H1 (cell line): ENCODE results near the gene KRT76. TPM values are rescaled to one million over a fixed set of nuclear protein-coding genes. Genes with fewer than 3 reads are reported as not detected.

Source experiments
- CTCF ChIA-PET: fragments of 300-600 bp; sonication (Branson Sonifier 250); formaldehyde crosslinking; loops from one replicate; lab custom pipeline; 2021; ENCODE audit not compliant: partially characterized antibody; lab: Charles Lee
- POLR2A ChIA-PET: fragments of 300-600 bp; sonication (Branson Sonifier 250); formaldehyde crosslinking; loops from one replicate; lab custom pipeline; 2021; ENCODE audit warnings: inconsistent platforms; ENCODE audit not compliant: partially characterized antibody; lab: Charles Lee
- DNase-seq, 2 experiments: peaks; one replicate each; pipeline versions ENCODE4 v3.0.0 to v3.0.0-alpha.2; 2010 to 2022; ENCODE audit warnings: low spot score in 2 of 2, low read depth in 1 of 2, mixed read lengths in 1 of 2
- FAIRE-seq: peaks from 2 replicates; lab custom pipeline; 2011; peaks lifted over from hg19 to GRCh38; lab: Jason Lieb, UNC
- H2AFZ ChIP-seq: 2 replicates; pipeline ENCODE4 v1.8.1; 2012; ENCODE audit warnings: low read length, inconsistent platforms
- H2AK5ac ChIP-seq: 2 replicates; pipeline ENCODE4 v1.6.1; 2013; ENCODE audit warnings: low read depth, low read length
- H2BK120ac ChIP-seq: replicated peaks from 2 replicates; pipeline ENCODE3; 2013; ENCODE audit warnings: low read depth, low read length, inconsistent platforms
- H2BK12ac ChIP-seq: 2 replicates; pipeline ENCODE4 v1.6.1; 2013; ENCODE audit warnings: low read depth, low read length
- H2BK15ac ChIP-seq: 2 replicates; pipeline ENCODE4 v1.6.1; 2013; ENCODE audit warnings: low read length
- H2BK20ac ChIP-seq: 2 replicates; pipeline ENCODE4 v1.6.1; 2013; ENCODE audit warnings: low read length
- H2BK5ac ChIP-seq: 2 replicates; pipeline ENCODE4 v1.6.1; 2013; ENCODE audit warnings: low read depth, low read length
- H3K14ac ChIP-seq: 2 replicates; pipeline ENCODE4 v1.6.1; 2013; ENCODE audit warnings: inconsistent platforms; ENCODE audit not compliant: insufficient read length
- H3K18ac ChIP-seq: 2 replicates; pipeline ENCODE4 v1.6.1; 2013; ENCODE audit warnings: low read length; ENCODE audit errors: extremely low read depth
- H3K23ac ChIP-seq: 2 replicates; pipeline ENCODE4 v1.6.1; 2013; ENCODE audit warnings: inconsistent platforms; ENCODE audit not compliant: insufficient read length
- H3K23me2 ChIP-seq: 2 replicates; pipeline ENCODE4 v1.6.1; 2013; ENCODE audit warnings: low read depth, low read length
- H3K27ac ChIP-seq: 2 replicates; pipeline ENCODE4 v1.6.1; 2011; ENCODE audit warnings: low read depth, low read length, inconsistent platforms
- H3K27me3 ChIP-seq, 4 experiments: replicated peaks in 1 of 4; 1 replicate in 1 of 4; 2 replicates in 3 of 4; pipeline versions ENCODE4 v1.6.1 to v1.8.1; 2011 to 2013; ENCODE audit warnings: low read length in 3 of 4, mild to moderate bottlenecking in 3 of 4, inconsistent platforms in 2 of 4, mixed read lengths in 2 of 4, moderate library complexity in 1 of 4; ENCODE audit not compliant: control insufficient read depth in 3 of 4, insufficient read depth in 3 of 4; ENCODE audit errors: extremely low read depth in 1 of 4
- H3K36me3 ChIP-seq, 4 experiments: 2 replicates each; pipeline versions ENCODE4 v1.6.1 to v1.8.1; 2011 to 2013; ENCODE audit warnings: mild to moderate bottlenecking in 4 of 4, low read length in 3 of 4, moderate library complexity in 2 of 4, control low read depth in 1 of 4, inconsistent platforms in 1 of 4; ENCODE audit not compliant: insufficient read depth in 4 of 4, control insufficient read depth in 2 of 4
- H3K4ac ChIP-seq: replicated peaks from 2 replicates; pipeline ENCODE3; 2013; ENCODE audit warnings: low read length, low read depth, mixed read lengths, inconsistent platforms; ENCODE audit not compliant: insufficient read length
- H3K4me1 ChIP-seq, 4 experiments: replicated peaks in 1 of 4; 1 replicate in 1 of 4; 2 replicates in 3 of 4; pipeline versions ENCODE4 v1.6.1 to v1.8.1; 2011 to 2013; ENCODE audit warnings: low read length in 3 of 4, inconsistent platforms in 2 of 4, mixed read lengths in 1 of 4; ENCODE audit not compliant: insufficient read depth in 4 of 4, control insufficient read depth in 3 of 4
- H3K4me2 ChIP-seq, 2 experiments: 2 replicates each; pipeline versions ENCODE4 v1.6.1 to v1.8.1; 2011 to 2013; ENCODE audit warnings: low read depth in 2 of 2, low read length in 2 of 2, control low read depth in 1 of 2, inconsistent platforms in 1 of 2, mild to moderate bottlenecking in 1 of 2; ENCODE audit not compliant: insufficient read depth in 1 of 2
- H3K4me3 ChIP-seq, 4 experiments: fragments of 200-600, 300-600 bp in 1 of 4; sonication (generic), shearing (Covaris generic), sonication (Bioruptor Twin) in 1 of 4; 2 replicates each; pipeline versions ENCODE4 v1.5.1 to v1.8.1; 2011 to 2016; ENCODE audit warnings: low read length in 4 of 4, low read depth in 3 of 4, control low read depth in 2 of 4, inconsistent platforms in 2 of 4, mild to moderate bottlenecking in 2 of 4, mixed read lengths in 1 of 4, moderate library complexity in 1 of 4; ENCODE audit not compliant: insufficient read depth in 2 of 4; ENCODE audit errors: extremely low read depth in 1 of 4
- H3K56ac ChIP-seq: replicated peaks from 2 replicates; pipeline ENCODE3; 2013; ENCODE audit warnings: low read depth, mild to moderate bottlenecking, mixed read lengths, low read length, inconsistent platforms; ENCODE audit not compliant: insufficient read length
- H3K79me1 ChIP-seq: 2 replicates; pipeline ENCODE4 v1.6.1; 2013; ENCODE audit warnings: low read depth, low read length, control low read depth
- H3K79me2 ChIP-seq, 2 experiments: 2 replicates each; pipeline versions ENCODE4 v1.6.1 to v1.8.1; 2012 to 2013; ENCODE audit warnings: low read length in 2 of 2, mild to moderate bottlenecking in 2 of 2, inconsistent platforms in 1 of 2; ENCODE audit not compliant: insufficient read depth in 2 of 2, control insufficient read depth in 1 of 2
- H3K9ac ChIP-seq, 4 experiments: replicated peaks in 1 of 4; 1 replicate in 1 of 4; 2 replicates in 3 of 4; pipeline versions ENCODE4 v1.6.1 to v1.8.1; 2011 to 2013; ENCODE audit warnings: low read depth in 3 of 4, low read length in 3 of 4, control low read depth in 2 of 4, mild to moderate bottlenecking in 2 of 4, moderate library complexity in 2 of 4, inconsistent platforms in 1 of 4; ENCODE audit errors: extremely low read depth in 1 of 4
- H3K9me3 ChIP-seq, 2 experiments: 2 replicates each; pipeline versions ENCODE4 v1.6.1 to v1.8.1; 2012 to 2013; ENCODE audit warnings: mild to moderate bottlenecking in 2 of 2, moderate library complexity in 2 of 2, control low read depth in 1 of 2, inconsistent platforms in 1 of 2, low read depth in 1 of 2, low read length in 1 of 2, mixed read lengths in 1 of 2; ENCODE audit not compliant: insufficient read depth in 2 of 2
- H4K20me1 ChIP-seq, 2 experiments: replicated peaks in 1 of 2; 2 replicates each; pipeline versions ENCODE3 to v1.8.1; 2011 to 2013; ENCODE audit warnings: inconsistent platforms in 2 of 2, low read length in 2 of 2, mild to moderate bottlenecking in 1 of 2; ENCODE audit not compliant: insufficient read depth in 2 of 2, control insufficient read depth in 1 of 2
- H4K5ac ChIP-seq: 2 replicates; pipeline ENCODE4 v1.6.1; 2013; ENCODE audit warnings: low read length, low read depth, mixed read lengths, inconsistent platforms; ENCODE audit not compliant: insufficient read length
- H4K8ac ChIP-seq: 2 replicates; pipeline ENCODE4 v1.8.0; 2013; ENCODE audit warnings: mild to moderate bottlenecking, moderate library complexity, low read length, inconsistent platforms; ENCODE audit not compliant: insufficient read depth; ENCODE audit errors: extremely low read depth
- H4K91ac ChIP-seq: replicated peaks from 2 replicates; pipeline ENCODE3; 2013; ENCODE audit warnings: low read length, mixed read lengths, inconsistent platforms; ENCODE audit not compliant: insufficient read length
- BACH1 ChIP-seq: IDR thresholded peaks from 2 replicates; pipeline ENCODE4 v1.6.1; 2012; ENCODE audit warnings: low read length, improper control_type of control experiment
- EZH2 ChIP-seq: fragments of 200-600 bp; sonication (generic); IDR thresholded peaks from 2 replicates; pipeline ENCODE4 v1.7.1; 2012; ENCODE audit warnings: low read depth, mild to moderate bottlenecking, moderate library complexity, low read length, inconsistent platforms; ENCODE audit not compliant: severe bottlenecking
- POU5F1 ChIP-seq: IDR thresholded peaks from 2 replicates; pipeline ENCODE4 v1.6.1; 2011; ENCODE audit warnings: low read depth, mild to moderate bottlenecking, low read length, moderate library complexity
- TEAD4 ChIP-seq: IDR thresholded peaks from 2 replicates; pipeline ENCODE4 v1.6.1; 2012; ENCODE audit warnings: low read depth, low read length, inconsistent platforms, mixed read lengths
- WGBS, 2 experiments: shearing (Covaris generic) in 1 of 2; methylation state at CpG; one replicate each; pipeline versions ENCODE4 v1.1.6 to v1.1.7; 2013 to 2015; ENCODE audit warnings: low lambda C conversion rate in 2 of 2, mixed read lengths in 2 of 2, inconsistent platforms in 1 of 2, low coverage in 1 of 2, missing lambda C conversion rate in 1 of 2; ENCODE audit not compliant: insufficient replicate concordance in 2 of 2, insufficient coverage in 1 of 2, insufficient read length in 1 of 2; ENCODE audit errors: extremely low coverage in 1 of 2, missing lambda C conversion rate in 1 of 2; 5-methylcytosine and 5-hydroxymethylcytosine counted together
- polyA plus RNA-seq, 7 experiments: library from polyadenylated mRNA; depleted of rRNA in 3 of 7; stranded (reverse) in 5 of 7; unstranded in 2 of 7; fragments of >200 nt in 5 of 7; fragments of 200-250 nt in 2 of 7; gene quantifications; 1 replicate in 5 of 7; 2 replicates in 1 of 7; 4 replicates in 1 of 7; pipeline versions ENCODE4 v1.2.1 to v1.2.3, GENCODE V29; 2011 to 2013; ENCODE audit warnings: missing spikeins in 2 of 7, mixed read lengths in 2 of 7
- total RNA-seq: library from RNA; stranded (reverse); fragmentation: NEBNext Ultra II Directional; extraction: Animal tissue kit (Norgen Biotek cat#: 25700); gene quantifications from 2 replicates; pipeline ENCODE4 v1.2.1, GENCODE V29; 2021

KRT76 gene
- total and polyA plus RNA-seq, 2 of the 8 experiments (the other 6 are each of a cell fraction or from before 2014, with no cell fraction given): not detected

DNA sequence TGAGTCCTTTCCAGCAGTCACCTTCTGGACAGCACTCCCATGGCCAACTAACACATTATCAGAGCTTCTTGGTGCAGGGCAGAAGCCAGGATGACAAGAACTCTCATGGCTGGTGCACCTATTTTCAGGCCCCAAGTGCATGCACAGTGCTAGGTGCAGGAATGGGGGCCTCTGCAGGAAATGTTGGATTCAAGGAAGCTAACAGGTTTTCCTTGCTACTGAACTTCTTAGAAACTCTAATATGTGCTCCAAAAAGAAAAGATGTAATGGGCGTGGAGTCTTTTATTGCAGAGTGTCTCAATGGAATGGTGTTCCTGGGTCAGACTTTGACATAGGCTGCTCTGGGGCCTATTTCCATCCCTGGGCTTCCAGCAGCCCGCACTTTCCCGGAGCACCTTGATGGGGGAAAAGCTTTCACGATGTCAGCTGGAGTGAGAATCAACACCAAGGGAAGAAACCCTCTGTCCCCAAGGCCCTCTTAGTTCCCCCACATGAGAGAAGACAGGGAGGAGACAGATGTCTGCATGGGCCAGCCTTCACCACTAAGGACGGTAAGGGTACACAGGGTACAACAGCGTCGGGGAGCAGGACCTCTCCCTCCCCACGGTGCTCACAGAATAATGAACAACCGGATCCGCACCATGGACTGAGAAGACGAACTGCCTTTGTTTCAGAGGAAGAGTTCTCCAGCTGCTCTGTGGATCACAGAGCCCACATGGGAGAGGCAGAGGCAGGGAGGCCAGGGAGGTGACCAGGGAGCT, 11.9 kb upstream of the KRT76 start:
- H3K79me1 ChIP-seq: no peaks in the 10 kb centered on the region
- ChIA-PET CTCF (interaction anchor here (1.0 to 3.7 kb wide), 10 partner anchors 9 to 192 kb away, joined by 3 to 20 read pairs (median 4); partner anchors contain the start of gene KRT76), POLR2A (interaction anchor here (0.5 to 1.1 kb wide), 2 partner anchors 13 to 261 kb away, joined by 3 read pairs; partner anchors contain the start of gene TNS2)
- H4K91ac ChIP-seq: no peak overlapping the region
- H2BK15ac ChIP-seq: no peak overlapping the region
- H3K36me3 ChIP-seq: no peaks in the 10 kb centered on the region
- H4K5ac ChIP-seq: no peak overlapping the region
- H3K23ac ChIP-seq: no peak overlapping the region
- no peaks in the 10 kb centered on the region for H3K27me3 ChIP-seq
- no peaks in the 10 kb centered on the region for H3K9me3 ChIP-seq
- no peaks in the 10 kb centered on the region for H4K20me1 ChIP-seq
- no peak overlapping the region for H2BK20ac ChIP-seq
- no peak overlapping the region for H2AK5ac ChIP-seq
- H3K18ac ChIP-seq: no peak overlapping the region
- WGBS, 2 experiments: 84% methylated on average over 11 of the region's 11 CpGs; no CpG with 5 or more reads in 1 of the 2 experiments
- no peaks in the 10 kb centered on the region for H3K79me2 ChIP-seq
- no peaks in the 10 kb centered on the region for H3K4me1 ChIP-seq
- FAIRE-seq (no peak), DNase-seq (no peak)
- H3K4ac ChIP-seq: no peak overlapping the region
- no peaks in the 10 kb centered on the region for H3K23me2 ChIP-seq
- TF ChIP-seq TEAD4 (no peak), EZH2 (no peak), BACH1 (no peak), POU5F1 (no peak)
- H2AFZ ChIP-seq: no peak overlapping the region
- no peak overlapping the region for H2BK120ac ChIP-seq
- no peak overlapping the region for H3K4me2 ChIP-seq
- H2BK5ac ChIP-seq: no peak overlapping the region
- H4K8ac ChIP-seq: no peak overlapping the region
- H2BK12ac ChIP-seq: no peak overlapping the region
- H3K27ac ChIP-seq: no peak overlapping the region
- H3K4me3 ChIP-seq: no peak overlapping the region
- H3K9ac ChIP-seq: peak overlapping the region in 1 of 4 experiments; percentile 22; a peak in 2 of 7 replicates
- no peak overlapping the region for H3K14ac ChIP-seq
- no peak overlapping the region for H3K56ac ChIP-seq
